Amniotic stem cell (primary cell): Measurements from ENCODE around the gene VAV3.
"Not testable (repeated sequence)": the region's sequence is repeated elsewhere in the genome, so short reads cannot be mapped to it uniquely, and the experiment has no call there.

Source experiments
- DNase-seq: peaks from one replicate; lab custom pipeline; 2025; lab: John Stamatoyannopoulos, UW

The VAV3 gene, protein sequence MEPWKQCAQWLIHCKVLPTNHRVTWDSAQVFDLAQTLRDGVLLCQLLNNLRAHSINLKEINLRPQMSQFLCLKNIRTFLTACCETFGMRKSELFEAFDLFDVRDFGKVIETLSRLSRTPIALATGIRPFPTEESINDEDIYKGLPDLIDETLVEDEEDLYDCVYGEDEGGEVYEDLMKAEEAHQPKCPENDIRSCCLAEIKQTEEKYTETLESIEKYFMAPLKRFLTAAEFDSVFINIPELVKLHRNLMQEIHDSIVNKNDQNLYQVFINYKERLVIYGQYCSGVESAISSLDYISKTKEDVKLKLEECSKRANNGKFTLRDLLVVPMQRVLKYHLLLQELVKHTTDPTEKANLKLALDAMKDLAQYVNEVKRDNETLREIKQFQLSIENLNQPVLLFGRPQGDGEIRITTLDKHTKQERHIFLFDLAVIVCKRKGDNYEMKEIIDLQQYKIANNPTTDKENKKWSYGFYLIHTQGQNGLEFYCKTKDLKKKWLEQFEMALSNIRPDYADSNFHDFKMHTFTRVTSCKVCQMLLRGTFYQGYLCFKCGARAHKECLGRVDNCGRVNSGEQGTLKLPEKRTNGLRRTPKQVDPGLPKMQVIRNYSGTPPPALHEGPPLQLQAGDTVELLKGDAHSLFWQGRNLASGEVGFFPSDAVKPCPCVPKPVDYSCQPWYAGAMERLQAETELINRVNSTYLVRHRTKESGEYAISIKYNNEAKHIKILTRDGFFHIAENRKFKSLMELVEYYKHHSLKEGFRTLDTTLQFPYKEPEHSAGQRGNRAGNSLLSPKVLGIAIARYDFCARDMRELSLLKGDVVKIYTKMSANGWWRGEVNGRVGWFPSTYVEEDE

DNA sequence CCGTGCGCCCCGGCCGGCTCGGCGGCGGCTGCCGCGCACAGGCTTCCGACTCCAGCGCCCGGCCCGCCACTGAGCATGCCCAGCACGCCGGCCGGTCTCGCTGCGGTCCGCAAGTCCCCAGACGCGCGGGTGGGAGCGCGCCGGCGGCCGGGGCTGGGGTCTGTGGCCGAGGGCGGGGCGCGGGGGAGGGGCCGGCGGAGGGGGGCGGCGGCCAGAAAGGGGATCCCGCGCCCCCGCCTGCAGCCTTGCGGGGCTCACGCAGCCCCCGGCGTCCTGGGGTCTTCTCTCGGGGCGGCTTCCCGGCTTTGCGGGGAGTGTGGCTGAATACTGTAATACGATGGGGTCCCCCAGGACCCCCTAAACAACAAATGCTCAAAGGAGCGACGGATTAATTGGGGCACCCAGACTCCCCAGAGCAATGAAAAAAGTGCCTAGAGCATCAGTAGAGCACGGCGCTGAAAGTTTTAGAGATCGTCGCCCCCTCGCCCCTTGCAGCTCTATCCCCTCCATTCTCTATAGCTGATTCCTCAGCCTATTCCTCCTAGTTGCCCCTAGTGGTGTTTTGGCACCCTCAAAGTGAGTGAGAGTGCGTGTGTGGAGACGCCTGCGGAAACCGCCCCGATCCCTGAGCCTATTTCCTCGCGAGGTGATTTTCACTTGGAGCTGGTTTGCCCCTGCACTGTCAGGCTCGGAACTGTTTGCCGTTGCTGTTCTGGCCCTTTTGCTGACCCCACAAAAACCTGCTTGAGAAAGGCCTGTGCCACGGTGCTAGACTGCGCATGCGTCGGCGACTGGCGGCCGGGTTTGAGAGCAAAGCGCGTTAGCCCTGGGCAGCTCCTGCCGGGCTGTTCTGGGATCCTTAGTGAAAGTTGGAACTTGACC is at the start of gene VAV3:
Gene VAV3 (minus strand): TSS at position 71 of the 882 bp plus-strand sequence. CDS start 311 bp downstream, outside the sequence.
- no peak for DNase-seq

DNA sequence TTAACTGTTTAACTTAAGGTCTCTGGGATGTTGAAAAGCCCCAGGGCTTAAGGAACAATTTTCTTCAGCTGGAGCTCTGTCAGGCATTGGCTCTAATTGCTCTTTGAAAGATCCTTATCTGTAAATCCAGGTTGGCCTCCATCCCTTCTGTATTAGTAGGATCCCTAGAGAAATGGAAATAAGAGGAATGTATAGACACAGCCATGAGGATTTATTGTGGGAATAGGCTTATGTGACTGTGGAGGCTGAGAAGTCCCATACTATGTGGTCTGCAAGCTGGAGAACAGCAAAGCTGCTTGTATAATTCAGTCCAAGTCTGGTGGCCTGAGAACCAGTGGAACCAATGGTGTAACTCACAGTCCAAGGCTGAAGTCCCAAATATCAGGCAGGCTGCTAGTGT is 47.6 kb upstream of the VAV3 start:
- DNase-seq = no peak

DNA sequence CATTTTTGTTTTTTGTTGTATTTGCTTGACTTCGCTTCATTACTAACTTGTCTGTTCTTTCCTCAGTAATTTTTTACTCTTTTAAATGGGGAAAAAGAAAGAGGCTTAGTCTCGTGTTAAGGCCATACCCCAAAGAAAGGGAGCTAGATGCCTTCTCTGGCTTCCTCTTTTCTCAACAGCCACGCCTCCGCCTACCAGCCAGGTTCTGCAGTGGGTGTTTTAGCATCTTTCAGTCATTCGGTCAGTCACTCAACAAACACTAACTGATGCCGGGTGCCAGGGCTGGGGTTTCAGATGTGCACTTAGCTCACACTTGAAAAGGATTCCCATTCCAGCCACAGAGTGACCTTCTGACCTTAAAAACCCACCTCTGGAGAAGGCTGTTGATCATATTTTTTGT is 46.3 kb upstream of the VAV3 start:
- DNase-seq = no peak

DNA sequence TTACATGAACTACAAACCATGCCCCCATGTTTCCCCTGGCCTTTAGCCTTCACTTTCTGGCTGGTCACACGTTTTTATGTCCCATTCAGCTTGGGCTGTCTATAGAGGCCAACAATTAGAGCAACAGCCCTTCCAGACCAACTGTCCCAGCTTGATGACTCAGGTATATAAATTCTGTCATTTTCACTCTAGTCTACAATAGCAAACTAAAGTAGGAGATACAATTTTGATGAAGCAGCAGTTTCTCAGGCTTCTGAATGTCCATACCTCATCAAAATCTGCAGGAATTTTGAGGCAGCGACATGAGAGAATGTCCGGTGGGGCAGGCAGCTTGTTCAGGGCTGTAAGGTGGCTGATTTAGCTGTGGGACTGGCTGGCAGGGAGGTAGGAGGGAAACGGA is 45.6 kb upstream of the VAV3 start:
- no peak for DNase-seq

DNA sequence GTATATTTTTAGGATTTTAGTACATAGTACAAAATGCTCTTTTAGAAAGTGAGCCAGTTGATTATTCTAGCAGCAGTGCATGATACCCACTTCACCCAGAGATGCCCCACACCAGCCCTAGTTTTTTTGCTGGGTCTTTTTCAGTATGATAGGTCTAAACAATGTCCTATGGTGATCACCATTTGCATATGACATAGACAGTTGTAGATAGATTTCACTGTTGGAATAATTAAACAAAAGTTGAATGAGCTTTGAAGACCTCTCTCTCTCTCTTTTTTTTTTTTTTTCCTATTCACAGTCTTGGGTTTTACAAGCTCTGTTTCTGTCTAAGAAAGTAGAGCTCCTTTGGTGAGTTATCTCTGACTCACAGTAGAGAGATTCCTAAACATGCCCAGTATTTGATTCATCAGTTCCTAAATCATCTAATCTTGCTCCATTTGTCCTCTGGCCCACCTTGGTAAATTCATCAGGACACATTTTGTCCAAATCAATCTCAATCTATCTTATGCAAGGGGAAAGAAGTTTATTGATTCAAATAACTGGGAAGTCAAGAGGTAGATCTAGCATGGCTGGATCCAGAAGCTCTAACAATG is 44.7 kb upstream of the VAV3 start:
- no peak for DNase-seq

DNA sequence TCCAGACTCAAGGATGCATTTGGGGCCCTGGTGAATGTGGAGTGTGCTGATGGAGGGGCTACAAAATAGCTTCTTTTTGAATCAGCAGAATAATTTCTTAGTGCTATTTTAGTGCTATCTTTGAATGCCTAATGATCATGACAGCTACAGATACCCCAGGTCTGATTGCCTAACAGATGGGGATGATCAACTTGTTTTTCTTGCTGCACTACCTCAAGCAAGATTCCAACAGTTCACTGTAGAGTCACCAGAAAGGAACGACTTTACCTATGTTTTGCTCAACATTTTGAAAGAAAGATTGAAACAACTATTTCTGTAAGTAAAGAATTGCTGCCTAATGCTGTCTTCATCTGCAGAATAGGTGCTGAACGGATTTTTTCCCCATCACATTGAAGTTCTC is 42.6 kb upstream of the VAV3 start:
- no peak for DNase-seq

DNA sequence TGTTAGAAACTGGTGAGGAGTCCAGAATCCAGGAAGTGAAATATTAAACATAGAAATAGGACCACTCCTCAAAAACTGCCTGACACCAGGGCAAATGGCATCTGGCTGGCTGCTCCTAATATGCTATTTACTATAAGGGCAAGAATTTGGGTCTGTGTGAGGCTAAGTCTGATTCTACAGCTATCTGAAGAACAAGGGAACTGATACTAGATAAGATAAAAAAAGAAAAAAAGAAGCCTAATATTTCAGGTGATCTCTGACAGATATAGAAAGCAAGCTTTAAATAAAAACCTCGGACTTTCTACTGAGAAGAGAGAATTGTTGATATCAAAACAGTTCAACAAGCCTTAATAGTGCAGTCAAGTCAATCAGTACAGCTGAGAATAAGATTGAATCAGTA is 42.1 kb upstream of the VAV3 start:
- DNase-seq = no peak

DNA sequence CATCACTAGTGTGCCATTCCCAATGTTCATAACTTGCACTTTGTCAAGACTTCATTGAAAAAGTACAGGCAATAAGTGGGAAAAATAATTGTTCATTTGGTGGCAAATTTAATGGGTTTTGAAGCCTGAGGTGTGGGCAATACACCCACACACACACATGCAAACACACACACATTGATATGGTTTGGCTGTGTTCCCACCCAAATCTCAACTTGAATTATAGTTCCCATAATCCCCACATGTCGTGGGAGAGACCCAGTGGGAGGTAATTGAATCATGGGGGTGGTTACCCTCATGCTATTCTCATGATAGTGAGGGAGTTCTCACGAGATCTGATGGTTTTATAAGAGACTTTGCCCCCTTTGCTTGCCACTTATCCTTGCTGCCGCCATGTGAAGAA is 39.9 kb upstream of the VAV3 start:
- not testable (repeated sequence) for DNase-seq

DNA sequence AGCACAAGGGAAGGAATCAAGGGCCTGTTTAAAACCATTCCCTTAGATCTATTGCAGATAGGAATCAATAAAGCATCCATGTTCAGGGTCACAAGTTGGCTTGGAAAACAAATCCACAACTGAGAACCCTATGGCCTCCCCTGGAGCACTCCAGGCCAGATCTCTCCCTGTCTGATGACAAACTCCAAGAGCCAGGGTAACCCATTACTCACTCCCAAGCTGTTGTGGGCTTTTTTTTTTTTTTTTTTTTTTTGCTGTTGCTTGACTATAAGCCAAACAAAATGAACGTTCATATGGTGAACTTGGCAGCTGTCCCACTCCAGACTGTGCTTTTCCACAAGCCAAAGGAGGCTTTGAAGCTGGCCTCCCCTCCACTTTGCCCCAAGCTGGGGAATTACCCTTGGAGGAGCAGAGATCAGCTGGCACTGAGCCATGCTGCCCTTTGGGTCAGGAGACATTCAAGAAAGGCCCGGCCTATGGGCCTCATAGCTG is 35.7 kb upstream of the VAV3 start:
- no peak for DNase-seq

DNA sequence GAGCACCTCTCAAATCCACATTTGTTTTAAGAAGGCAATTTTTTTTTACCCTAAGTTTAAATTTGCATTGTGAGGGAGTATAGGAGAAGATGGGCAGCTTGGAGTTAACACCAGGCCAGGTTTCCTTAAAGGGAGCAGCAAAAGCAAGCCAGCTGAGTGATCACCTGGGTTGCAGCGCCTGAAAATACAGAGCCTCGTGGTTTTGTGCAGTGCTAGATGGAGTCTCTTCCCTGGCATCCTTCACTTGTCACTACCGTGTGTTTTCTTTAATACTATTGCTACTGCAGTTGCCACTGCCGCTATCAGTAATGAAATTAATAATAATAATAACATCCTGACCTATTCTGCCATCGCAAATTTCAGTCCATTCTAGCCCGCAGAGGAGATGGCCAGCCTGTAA is 35.2 kb upstream of the VAV3 start:
- DNase-seq = no peak

DNA sequence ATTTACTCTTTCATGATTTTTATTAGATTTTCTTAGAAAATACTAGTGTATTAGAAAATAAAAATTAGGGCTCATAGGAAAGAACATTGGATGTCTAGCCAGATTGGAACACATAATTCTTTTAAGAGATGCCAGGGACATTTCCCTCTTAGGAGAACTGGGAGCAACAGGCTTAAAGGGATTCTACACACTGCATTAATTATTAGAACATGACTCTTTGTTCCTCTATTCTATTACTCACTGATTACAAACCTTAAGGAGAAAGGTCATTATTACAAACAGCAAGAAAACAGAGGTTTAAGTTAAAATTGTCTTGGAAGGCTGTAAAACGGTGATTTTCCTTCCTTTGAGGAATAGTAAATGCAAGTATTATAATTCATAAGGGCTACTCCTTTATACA is 32.9 kb upstream of the VAV3 start:
- no peak for DNase-seq

DNA sequence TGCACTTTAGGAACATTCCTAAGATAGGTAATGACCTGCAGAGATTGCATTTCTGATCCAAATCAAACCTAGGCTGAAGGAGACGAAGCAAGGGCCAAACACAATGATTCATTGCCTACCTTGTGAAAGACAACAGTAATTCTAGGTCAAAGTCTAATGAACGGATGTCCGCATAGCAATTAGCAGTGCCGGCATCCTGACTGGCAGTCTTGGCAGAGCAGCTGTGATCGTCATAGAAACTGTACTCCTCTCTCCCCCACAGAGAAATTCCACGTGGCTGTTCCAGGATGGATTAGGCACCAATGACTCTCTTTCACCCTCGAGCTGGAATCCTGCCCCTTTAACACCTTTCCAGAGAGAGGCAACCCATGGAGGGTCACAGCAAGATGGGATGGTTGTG is 28.9 kb upstream of the VAV3 start:
- no peak for DNase-seq

DNA sequence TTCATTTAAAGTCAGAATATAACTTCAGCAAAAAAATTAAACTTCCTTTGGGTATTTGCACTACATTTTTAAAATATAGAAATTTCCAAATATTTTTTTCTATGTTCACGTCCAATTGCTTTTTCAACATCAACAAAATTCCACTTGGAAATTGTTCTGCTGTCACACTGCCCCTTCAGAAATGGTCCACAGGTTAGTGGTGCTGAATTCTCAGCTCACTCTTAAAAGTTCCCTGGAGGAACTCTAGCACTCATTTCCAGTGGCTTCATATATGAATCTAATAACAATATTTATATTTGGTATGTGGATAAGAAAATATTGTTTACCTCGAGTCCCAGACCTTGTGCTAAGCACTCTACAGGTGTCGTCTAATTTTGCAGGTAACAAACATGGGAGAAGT is 27.4 kb upstream of the VAV3 start:
- no peak for DNase-seq

DNA sequence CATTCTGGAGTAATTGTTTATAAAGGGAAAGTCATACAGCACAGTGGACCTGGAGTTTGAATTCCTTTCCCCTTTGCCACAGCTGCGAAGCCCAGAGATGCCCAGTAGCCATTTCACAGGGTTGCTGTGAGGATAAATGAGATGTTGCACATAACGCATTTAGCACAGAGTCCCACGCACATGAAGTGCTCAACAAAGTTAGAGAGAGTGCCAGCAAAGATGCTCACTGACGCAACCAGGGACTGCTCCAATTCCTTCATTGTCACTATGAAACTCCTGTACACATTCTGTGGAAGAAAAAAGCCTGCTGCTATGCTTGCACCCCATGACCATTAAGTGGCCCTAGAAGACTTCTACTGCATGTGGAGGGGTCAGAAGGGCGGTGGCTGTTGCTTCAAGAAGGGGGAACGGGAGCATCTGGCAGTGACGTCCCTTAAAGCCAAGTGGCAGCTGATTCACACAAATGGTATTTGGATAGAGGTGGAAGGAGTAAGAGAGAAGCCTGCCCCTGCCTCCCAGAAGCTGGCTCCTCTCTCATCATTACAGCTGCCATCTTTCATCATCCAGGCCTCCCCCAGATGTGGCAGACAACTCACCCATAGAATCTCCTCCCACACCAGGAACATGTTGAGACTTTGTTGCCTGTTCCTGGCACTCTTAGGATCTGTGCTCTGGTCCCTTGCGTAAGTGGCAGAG is 26.5 kb upstream of the VAV3 start:
- no peak for DNase-seq

DNA sequence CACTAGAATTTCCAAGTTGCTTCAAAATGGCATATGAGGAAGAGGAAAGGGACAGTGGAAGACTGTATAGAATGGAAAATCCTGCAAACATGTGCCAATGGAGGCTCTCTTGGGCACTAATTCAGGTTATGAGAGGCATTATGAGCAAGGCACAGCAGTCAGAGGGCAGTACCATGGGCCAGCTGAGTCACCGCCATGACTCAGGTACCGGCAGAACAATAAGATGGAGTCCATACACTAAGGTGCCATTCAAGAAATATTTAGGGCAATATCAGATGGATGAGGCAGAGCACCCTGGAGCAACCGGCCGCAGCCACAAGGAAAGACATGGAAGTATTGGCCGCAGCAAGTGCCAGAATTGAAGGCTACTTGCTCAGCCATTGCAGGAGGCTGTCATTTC is 25.6 kb upstream of the VAV3 start:
- no peak for DNase-seq

DNA sequence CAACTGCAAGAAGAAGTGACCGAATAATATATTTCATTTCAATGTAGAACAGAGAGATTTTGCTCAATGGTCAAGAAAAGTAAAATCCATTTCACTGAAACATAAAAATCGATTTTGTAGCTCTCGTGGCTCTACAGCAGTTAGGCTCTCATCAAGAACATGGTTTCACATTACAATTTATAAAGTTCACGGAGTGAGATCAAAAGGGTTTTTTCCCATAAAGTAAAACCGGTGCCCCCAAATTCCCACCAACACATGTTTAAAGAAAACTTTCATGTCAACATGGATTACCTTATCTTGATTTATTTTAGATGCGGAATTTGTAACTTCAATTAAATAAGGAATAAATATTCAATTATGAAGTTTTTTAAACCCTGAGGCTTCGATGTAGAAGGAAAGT is 16.3 kb upstream of the VAV3 start:
- DNase-seq = no peak

DNA sequence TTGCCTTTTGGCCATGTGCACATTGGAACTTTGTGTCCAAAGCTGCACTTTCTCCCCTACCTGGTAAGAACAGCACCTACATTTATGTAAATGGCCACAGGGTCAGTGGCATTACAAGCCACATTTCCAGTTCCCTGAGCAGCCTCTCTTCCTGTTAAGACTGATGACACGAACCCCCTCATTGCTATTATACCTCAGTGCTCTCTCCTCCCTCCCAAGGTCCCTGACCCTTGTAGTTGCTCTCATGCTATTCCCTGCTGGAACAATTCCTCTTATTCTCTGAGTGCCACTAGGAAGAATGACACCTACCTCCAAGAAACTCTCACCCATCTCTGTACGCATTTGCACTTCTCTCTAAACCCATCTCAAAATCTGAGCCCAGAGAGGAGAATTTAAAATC is 14.9 kb upstream of the VAV3 start:
- no peak for DNase-seq

DNA sequence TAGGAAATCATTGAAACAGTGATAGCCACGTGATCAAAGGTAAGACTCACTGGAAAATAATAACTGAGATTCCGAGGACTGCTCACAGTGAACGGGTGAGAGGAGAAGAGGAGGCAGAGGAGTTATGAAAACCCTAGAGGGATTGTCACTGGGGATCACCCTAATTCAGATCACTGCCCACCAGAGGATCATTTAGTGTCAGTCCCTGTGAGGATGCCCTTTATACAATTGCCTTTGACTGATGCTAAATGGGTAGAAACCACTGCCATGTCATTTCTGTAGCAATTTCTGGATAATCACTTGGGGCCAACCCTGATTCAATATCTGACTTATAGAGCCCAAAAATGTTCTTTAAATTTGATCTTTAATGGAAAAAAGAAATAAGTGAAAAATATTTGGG is 14.1 kb upstream of the VAV3 start:
- DNase-seq = no peak

DNA sequence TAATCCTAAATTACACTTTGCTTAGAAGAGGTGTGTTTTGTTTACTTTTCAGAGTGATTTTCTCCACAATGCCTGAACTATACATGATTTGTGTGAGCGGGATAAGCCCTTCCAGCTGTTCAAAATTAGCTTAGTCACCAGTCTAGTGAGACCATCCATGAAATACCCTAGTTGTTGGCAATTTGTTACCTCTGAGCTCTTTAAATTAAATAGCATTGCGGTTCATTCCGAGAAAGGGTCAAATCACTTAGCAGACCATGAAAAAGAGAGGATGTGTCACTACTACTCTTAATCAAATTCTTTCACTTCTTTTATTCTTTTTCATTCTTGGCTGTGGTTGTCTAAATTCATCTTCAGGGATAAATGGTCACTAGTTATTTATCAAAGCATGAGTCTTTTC is 11.9 kb upstream of the VAV3 start:
- no peak for DNase-seq

DNA sequence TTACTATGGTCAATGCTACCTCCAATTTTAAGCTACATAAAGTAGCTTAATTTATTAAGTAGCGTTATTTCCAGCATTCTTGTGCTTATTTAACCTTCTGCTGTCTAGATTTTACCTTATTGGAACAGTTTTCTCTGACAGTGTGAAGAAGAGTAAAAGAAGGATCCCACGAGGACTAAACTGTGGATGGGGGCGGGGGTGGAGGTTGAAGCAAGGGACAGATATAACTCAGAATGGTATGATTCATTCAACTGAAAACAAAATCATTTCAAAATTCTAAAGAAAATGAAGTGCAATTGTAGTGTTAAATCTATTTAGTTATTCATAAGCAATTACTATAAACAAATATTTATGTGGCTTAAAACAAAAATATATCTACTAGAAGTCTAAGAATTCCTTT is 11.5 kb upstream of the VAV3 start:
- DNase-seq = no peak

DNA sequence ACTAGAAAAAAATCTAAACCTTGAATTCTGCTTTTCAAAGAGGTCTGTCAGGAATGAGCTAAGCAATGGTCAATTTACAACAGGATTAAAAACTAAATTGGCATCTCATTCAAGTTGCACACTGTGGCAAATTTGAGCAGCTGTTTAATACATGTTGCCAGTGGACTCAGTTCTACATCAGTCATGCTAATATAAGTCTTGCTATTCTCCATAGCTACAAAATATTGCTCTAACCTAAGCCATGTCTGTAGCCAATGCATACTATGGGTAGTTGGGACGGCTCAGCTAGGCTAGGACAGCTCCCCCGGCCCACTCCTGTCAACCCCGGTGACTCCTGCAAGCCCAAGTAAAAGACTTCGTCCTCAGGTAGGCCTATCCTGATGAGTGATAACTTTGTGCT is 10.9 kb upstream of the VAV3 start:
- DNase-seq = no peak
